HG03097 (cell line): ENCODE results near the gene AGPAT3.

Experiments used
- ATAC-seq: cut with Tn5 transposase; IDR thresholded peaks from one replicate; pipeline ENCODE4 v1.9.1; 2021; ENCODE audit not compliant: unreplicated experiment, low FRiP score

The AGPAT3 gene

DNA sequence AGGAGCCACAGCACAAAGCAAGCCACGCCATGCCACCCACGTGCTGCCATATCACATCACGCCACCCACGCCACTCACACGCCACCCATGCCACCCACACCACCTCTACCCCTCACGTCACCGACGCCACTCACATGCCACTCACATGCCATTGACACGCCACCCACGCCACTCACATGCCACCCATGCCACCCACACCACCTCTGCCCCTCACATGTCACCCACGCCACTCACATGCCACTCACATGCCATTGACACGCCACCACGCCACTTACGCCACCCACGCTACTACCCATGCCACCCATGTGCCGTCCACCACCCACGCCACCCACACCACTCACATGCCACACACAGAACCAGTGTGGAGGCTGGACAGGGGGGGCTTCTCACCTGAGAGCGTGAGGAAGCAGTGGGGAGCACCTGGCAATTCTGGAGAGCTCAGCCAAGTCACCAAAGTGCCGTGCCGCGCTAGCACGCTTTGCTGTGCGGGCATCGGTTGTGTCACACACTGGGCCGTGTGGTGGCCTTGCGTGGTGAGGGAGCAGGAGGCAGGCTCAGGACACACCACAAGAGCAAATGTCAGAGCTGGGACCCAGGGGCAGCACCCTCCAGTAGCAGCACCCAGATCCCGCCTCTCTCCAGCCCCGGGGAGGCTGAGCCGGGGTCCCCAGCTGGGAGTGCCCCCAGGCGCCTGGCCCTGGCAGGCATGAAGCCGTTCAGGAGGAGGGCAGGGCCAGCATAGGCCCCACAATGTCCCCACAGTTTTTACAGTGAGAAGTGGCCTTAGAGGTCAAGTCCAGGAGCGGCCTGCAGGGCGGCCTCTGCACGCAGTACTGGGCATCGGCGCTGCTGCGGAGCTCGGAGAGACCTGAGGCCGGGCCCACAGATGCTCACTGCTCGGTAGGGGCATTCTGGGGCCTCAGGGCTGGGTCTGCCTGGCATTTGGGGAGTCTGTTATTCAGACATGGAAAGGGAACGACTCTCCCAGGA, 70.0 kb downstream of the AGPAT3 start:
- no peak for ATAC-seq

DNA sequence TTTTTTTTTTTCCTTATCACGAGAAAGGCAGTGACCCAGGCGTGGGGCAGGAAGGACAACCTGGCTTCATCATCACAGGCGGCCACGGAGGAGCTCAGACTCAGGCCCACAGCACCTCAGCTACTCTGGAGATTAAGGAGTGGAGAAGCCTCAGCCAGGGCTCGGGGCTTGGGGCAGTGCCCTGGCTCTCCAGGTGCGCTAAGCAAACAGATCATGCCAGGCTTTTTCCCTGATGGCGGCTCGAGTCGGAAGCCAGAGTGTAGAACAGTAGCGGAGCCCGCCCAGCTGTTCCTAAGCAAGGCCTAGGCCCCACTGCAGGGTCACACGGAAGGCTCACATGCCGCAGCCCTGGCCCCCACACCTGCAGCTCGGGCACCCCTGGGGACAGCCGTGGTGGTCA, 70.7 kb downstream of the AGPAT3 start:
- no peak for ATAC-seq

DNA sequence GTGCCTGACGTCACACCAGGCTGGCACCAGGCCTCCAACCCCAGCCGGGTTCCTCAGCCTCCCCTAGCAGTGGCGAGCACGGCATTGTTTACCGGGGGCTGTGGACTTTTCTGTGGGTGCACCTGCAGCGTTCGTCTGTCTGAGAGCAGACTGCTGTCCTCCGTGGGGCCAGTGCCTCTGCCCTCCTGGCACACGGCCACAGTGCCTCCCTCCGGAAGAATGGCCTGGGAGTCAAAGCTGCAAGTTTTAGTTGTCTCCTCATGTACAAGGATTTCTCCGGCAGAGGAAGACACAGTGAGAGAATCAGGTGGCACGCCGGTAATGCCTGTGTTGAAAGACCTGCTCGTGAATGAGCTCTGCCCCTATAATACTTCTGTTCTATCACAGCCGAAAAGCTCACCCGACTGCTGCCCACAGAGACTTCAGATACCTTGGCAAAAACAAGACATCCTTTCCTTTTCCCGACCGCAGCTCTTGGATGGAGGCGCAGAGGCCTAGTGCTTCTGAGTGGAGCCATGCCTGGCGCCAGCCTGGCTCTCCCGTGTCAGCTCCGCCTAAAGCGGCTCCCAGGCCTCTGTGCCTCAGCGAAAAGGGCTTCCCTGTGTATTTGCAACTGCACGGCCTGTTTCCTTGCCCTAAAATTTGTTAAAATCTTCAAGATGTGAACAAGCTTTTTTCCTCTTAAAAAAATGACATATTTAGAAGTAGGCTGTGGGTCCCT, 71.4 kb downstream of the AGPAT3 start:
- no peak for ATAC-seq

DNA sequence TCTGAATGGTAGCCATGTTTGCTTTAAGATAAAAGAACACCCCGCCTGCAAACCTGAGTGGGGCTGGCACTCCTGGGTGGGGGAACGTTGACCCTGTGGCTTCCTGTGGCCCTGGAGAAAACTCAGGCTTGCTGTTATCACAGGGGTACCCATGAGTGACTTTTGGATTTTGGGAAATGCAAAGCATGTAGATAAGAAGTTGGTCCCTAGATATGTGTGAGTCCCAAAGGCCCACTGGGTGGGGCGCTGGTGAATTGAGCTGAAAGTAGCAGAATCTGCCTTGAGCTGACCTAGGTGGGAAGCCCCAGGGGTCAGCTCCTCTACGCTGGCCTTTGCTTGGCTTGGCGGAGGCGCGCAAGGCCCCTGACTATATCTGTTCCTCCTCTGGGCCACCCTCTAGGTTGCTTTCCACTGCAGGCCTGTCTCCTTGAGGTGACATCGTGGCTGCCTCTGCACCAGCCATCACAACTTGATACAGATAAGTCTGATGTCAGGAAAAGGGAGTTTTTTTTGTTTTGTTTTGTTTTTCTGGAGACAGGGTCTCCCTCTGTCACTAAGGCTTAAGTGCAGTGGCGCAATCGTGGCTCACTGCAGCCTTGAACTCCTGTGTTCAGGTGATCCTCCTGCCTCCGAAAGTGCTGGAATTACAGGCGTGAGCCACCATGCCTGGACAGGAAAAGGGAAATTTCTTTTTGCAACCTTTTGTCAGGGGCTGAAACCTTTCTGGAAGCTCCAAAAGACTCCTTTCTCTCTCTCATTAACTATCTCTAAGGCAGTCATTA, 72.2 kb downstream of the AGPAT3 start:
- ATAC-seq, result no peak

DNA sequence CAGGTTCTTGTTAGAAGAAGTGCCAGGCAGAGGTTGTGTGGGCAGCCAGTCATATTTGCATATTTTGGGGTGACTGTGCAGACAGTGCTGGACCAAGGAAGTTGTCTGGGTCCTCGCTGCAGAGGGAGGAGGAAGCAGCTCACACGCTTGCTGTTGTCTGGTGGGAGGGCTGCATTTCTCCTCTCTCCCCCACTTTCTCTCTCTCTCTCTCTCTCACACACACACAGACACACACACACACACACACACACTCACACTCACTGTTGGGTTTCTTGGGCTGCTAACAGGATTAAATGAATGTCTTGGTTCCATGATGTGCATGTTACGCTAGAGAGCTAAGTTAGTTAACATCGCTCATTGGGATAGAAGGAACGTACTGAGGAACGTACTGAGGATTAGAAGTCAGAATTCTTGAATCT, 72.9 kb downstream of the AGPAT3 start:
- ATAC-seq, result no peak

DNA sequence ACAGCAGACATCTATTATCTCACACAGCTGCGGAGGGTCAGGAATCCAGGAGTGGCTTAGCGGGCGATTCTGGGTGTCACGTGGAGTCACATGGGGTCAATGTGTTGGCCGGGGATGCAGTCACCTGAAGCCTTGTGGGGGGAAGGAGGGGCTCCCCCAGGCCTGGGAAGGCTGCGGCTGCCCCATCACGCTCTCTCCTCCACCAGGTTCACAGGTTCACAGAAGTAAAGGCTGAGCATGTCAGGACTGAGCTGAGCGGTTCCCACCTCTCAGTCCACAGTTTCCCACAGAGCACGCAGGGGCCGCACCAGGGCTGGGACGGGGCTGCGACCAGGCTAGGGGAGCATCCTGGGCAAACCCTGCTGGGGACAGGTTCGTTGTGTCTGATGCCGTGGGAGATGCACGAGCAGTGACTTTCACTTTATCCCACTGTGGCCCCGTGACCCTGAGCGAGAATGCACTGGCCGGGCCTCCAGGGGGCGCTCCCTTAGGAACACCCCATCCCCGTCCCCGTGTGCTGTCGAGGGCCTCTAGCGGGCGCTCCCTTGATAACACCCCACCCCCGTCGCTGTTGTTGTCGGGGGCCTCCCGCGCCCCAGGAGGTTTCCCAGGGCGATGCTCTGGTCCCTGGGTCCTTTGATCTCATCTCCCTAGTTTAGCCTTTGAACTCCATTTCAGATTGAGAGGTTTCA, 73.9 kb downstream of the AGPAT3 start:
- ATAC-seq, result peak; percentile 70

DNA sequence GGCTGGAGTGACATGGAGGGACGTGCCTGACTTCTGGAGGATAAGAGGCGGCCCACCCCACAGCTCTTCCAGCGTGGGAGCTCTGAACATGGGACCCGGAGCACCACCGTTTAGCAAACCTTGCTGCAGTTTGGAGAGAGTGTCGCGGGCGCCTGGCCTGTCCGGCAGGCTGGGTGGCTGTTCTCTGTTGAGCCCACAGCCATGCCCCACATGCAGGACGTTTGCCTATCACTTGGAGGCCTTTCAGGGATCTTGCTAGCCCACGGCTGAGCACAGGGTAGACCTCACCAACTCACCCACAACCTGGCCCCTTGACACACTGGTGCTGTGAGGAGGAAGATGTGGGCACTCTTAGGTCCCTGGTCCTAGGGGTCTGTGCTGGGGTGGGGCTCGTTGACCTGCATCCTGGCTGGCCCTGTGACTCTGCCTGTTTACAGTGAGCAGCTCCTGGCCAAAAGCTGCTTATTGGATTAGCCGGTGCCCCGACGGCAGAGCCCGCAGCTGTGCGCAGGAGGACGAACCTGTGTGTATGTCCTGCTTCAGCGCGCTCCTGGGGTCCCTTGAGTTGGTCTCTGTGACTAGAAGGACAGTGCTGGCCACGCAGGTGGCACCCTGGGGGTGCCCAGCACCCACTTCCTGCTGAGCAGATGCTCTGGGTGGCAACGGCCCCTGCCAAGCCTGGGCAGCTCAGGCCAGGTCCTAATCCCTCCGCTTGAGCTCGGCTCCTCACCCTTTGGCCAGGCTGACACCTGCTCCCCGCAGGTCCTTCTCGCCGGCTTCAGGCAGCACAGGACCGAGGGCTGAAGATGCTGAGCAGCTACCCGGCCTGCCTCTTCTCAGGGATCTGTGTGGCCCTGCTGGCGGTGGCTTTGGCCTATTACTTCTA, 74.7 kb downstream of the AGPAT3 start:
- no peak for ATAC-seq

DNA sequence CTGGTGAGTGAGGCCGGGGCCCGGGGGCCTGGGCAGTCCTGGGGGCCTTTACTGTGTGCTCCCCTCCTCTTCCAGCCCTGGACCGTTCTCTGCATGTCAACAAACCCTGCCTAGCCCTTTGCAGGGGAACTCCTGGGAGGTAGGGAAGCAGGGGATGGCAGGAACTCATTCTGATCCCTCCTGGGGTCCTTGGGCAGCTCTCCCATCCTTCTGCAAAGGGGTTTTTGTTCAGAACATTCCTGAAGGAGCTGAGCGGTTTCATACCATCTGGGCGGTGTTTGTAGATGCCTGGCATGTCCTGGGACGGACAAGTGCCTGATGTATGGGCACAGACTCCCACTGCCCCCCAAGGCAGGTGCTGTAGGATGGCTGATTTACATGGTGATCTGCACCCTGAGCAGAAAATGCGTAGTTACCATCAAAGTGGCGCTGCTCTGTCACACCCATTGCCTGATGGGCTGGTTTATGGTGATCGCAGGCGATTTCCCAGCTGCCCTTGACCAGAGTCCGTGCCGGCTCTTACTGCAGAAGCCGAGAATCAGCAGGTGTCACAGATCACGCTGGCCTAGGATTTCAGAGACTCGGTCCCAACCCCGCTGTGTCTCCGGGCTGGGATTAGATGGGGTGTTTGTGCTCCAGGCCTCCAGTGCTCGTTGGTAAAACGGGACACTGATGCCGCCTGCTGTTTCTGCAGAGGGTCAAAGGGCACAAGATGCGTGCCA, 75.5 kb downstream of the AGPAT3 start:
- no peak for ATAC-seq

DNA sequence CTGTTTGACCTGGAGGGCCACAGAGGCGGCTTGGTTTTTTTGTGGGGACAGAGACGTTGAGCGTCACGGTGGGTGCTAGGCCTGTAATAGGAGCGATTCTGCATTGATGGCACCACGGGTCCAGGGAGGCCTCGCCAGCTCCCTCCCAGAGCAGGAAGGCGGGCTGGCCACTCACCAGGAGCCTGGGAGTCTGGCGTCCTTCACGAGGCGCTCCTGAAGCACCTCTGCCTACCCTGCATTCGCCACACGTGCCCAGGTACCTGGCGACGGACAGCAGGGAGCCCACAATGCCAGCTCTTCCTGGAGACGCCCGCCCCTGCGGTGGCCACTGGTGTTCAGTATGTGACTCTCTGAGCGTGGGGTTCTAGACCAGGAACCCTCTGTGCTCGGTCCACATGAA, 77.2 kb downstream of the AGPAT3 start:
- ATAC-seq, result no peak

DNA sequence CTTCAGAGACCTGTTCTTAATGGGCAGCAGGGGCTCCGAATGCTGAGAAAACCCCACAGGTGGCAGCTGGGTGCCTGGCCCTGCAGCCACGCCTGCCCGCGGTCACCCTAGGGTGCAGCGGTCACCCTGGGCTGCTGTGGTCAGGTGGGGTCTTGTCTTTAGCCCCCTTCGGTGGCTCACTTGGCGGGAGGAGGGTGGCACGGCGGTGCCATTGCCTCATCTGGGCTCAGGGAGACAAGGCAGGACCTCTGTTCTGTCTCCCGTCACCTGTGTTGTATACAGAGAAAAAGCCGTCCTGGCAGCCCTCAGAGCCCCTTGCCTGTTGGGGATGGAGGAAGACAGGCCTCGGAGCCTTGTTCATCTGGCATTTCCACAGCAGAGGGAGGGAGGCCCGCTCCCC, 77.6 kb downstream of the AGPAT3 start:
- no peak for ATAC-seq

DNA sequence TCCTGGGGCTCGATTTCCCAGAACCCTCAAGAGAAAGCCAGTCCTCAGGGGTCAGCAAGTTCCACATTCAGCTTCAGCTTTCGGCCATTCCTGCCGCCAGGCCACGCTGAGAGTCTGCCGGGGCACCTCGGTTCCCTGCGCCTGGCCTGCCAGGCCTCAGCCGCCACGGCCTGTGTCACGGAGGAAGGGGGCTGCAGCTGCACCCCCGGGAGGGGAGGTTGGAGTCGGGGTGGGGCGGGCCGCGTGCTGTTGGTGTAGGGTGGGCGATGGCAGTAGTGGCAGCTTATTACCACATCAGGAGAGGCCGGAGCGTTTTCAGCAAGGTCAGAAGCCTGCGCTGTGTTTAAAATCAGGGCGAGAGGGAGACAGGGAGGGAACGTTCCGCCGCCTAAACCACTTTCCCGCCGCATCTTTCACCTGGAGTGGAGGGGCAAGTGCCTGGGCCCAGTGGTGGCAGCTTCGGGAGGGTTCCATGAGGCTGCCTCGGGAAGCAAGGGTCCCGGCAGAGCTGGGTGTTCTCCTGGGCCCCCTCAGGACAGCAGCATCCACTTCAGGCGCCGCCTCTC, 78.6 kb downstream of the AGPAT3 start:
- no peak for ATAC-seq

DNA sequence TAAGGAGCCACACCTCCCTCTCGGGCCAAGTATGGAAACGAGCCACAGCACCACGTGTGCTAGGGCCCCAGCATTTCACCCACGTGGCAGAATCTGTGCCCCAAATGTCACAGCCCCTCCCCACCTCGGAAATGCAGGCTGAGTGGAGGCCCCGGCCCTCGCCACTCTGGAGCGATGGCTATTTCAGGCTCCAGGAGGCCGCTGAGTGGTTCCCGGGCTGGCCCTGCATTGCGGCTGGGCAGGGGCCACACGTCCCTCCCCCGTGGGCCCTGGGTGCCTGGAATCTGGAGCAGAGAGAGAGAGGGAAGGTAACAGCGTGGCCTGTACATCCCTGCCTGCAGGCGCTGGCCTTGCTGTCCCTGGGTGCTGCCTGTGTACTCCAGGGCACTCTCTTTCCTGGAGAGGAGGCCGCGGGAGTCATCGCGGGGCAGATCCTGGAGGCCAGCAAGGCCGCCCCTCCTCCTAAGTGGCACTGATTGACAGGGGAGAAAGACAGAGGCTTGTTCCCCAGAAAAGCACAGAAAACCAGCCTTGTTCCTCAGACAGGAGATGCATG, 79.1 kb downstream of the AGPAT3 start:
- no peak for ATAC-seq

DNA sequence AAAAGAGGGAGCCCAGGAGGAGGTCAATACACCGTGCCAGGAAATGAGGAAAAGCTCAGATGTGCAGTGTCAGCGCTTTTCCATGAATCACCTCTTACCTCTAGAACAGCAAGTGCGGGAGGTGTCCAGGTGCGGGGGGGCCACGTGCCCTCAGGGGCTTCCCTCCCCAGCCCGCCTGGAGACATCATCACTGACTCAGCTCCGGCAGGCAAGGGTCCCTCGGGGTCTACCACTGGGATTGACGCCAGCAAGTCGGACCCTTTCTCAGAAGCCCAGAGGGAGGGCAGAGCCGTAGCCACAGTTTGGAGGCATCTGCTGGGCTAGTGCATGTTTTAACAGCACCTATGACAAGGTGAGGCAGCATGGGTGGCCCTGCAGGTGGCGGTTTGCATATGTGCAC, 79.7 kb downstream of the AGPAT3 start:
- ATAC-seq, result no peak

DNA sequence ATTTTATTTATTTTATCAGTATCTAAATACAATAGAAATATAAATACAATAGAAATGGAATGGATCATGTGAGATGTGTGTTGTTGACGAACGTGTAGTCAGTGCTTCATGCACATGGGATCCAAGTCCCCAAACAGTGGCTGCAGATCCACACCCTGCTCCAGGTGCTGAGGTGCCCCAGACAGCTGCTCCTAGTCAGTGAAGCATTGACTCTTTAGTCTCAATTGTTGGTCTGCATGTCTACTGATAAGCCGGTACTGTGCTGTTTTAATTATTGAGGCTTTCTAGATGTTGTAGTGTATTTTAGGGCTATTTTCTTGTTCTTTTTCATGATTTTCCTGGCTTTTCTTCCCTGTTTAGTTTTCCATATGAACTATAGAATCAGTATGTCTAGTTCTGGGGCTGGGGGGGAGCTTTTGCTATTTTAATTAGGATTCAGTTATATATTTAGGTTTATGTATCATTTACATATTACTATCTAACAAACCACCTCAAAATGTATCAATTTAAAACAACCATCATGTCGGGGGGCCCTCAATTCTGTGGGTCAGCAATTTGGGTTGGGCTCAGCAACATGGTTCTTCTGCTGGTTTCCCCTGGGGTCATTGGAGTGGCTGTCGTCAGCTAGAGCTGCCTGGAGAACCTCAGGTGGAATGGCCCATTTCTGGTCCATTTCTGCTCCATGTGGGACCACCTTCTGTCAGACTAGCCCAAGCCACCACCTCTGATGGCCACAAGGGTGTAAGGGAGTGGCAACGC, 83.9 kb downstream of the AGPAT3 start:
- ATAC-seq, result no peak

DNA sequence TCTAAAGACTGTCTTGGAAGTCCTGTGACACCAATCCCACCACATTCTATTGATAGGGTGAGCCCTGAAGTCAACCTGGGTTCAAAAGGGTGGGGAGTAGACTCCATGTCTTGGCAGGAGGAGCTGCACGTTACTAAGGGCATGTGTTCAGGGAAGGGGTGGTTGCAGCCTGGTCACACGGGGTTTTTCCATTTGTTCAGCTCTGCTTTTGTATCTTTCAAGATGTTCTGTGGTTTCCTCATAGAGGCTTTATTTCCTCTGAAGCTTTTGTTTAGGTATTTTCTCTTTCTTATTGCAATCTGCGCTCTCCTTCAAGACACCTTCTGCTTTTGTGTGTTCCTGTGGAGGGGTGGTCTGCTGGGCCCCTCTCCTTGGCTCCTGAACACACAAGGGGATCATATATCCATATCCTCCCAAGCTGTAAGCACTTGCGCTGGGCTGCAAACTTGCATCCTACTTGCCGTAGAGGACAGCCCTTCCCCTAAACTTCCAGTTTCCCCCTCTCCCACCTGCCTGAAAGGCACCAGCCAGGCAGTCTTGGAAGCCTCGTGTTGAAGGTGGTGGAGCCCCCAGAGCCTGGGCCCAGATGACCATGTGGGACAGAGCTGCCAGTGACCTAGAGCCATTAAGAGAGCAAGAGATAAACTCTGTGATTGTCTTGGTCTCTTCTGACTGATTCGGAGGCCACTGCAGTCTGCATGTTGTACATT, 84.6 kb downstream of the AGPAT3 start:
- ATAC-seq, result no peak

DNA sequence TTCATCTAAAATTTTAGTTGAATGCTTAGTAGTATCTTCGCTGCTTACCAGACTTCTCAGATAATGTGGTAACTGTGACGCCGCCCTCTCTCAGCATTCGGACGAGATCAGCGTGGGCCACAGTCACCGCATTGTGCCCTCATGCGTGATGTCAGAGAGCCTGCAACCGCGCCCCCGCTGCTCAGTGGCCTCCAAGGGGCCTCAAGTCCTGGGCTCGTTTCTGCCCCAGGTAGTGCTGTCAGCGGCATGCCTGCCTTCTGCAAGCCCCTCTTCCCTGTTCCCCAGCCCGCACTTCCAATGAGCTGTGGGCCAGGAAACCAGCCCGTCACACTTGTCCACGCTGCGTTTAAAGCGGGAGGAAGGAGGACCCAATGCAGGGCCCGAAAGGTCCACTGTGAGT, 85.5 kb downstream of the AGPAT3 start:
- ATAC-seq, result no peak

DNA sequence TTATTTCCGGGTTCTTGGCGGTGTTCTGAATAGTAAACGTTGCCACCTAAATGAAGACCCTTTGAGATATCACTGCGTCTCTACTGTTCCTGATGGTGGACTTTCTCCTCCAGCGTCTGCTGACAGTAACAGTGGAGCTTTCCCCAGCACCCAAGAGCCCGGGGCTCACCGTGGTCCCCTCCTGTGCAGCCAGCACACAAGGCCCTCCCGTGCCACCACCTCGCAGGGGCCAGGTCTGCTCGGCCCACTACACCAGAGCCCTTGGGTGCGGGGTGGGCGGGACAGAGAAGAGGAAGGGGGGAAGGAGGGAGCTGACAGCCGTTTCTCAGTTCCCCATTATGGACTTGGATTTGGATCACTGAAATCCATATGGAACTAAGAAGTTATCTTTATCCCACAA, 85.9 kb downstream of the AGPAT3 start:
- ATAC-seq, result no peak
